NCI-H345 treated with DMSO at 0.1 percent for 48 hours (cell line): ENCODE results near the gene MAP1B.

ENCODE experiments used
- DNase-seq: peaks from one replicate; lab custom pipeline; 2025; ENCODE audit not compliant: unreplicated experiment; lab: John Stamatoyannopoulos, UW

The MAP1B gene

GRCh38 chr5:72245951-72246532 is 138.8 kb downstream of the MAP1B start:
- no peak for DNase-seq

DNA sequence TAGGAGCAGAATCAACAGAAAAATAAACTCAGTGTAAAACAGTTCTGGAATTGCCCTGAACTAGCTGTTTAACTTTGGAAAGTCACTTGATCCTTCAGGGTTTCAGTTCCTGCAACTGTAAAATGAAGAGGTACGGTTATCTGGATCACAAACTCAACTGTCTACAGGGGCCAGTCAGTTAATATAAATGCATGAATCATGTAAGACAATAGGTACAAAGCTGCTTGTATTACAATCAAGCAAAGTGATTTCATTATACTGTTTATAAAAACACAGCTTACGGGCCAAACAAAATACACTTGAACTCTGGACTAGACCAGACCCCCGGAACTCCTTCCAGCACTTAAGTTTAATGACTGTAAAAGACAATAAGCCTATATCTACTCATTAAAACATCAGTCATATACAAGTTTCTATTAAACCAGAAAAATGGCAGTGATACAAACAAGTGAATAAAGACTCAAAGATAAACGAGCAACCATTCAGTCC is 139.7 kb downstream of the MAP1B start:
- no peak for DNase-seq

DNA sequence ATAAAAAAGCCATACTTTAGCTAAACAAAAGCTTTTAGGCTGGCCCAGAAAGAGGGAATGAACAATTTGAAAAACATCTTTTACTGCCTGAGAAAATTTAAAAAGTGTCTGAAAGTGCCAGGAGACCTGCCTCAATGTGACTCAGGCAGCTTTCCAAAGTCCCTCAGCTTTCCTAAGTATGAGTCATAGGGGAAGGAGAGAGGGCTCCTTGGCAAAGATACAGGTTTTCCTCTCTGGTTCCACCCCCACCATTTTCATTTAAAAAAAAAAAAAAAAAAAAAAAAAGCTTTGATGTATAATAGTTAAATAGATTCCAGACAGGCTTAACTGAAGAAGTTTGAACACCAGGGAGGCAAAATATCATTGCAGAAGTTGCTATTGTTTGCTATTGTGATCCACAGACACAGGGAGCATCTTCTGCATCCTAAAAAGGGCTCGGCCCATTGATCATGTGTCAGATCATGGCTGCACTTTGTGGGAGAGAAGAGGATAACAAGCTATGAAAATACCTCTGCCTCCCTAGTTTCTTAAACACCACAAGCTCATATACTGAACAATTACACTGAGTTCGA is 141.2 kb downstream of the MAP1B start:
- DNase-seq: no peak

DNA sequence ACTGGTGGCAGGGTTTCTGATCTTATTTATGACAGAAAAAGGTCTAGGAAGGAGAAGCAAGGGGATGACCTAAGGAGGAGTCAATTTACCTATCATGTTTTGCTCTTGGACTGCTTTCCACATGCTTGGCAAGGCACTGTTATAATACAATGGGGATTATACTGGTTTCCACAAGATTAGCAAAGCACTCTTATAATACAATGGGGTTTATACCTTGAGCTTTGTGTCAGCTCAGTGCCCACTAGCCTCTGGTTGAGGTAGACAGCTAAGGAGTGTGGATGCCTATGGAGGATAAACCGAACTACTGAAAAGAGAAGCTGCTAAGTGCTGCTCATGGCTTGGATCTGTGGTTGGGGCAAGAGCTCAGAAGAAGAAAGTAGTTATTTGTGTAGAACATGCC is 144.1 kb downstream of the MAP1B start:
- no peak for DNase-seq

DNA sequence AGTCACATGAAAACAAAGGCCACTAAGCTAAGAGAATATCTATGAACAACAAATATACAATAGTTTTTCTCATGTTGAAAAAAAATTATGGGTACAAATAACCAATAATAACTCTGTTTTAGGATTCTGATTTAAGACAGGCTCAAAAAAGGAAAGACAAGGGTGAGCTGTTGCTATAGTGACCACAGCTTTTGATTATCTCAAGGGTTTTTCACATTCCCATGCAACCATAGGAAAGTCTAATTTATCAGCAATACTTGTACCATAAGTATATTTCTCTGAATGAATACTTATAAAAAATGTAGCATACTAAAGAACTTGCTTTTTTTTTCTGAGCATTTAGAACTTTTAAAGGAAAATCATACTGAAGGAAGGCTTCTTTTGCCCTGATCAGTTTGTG is 144.7 kb downstream of the MAP1B start:
- no peak for DNase-seq

- DNase-seq: no peak
These were observed 145.4 kb downstream of the MAP1B start for GRCh38 chr5:72252574-72253155.

DNA sequence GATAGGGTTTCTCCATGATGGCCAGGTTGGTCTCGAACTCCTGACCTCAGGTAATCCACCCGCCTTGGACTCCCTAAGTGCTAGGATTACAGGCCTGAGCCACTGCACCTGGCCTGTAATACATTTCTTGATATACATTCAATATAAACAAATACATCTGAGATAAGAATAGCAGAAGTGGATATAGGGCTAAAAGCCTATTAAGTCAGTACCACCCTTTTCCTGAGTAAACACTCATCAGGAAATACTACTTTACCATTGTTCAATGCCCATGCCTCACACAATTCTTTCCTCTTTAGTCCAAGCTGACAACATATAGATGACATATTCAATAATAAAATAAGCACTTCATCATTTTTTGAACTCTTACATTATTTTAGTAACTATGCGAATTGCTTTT is 148.0 kb downstream of the MAP1B start:
- no peak for DNase-seq

DNA sequence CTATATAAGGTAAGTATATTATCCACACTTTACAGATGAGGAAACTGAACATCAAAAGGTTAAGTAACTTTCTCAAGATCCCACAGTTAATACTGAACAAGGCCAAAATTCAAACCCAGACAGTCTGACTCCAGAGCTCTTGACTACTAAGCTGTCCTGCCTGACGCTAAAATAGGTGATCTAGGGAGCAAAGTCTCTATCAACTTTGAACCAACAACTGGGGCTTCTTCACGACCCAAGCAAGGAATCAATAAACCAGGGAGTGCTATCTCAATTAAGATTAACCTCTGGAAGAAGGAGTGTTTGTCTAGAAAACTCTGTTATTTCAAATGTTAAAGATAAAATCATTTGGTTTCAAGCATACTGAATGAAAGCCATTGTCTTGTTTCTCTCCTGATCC is 148.4 kb downstream of the MAP1B start:
- no peak for DNase-seq

DNA sequence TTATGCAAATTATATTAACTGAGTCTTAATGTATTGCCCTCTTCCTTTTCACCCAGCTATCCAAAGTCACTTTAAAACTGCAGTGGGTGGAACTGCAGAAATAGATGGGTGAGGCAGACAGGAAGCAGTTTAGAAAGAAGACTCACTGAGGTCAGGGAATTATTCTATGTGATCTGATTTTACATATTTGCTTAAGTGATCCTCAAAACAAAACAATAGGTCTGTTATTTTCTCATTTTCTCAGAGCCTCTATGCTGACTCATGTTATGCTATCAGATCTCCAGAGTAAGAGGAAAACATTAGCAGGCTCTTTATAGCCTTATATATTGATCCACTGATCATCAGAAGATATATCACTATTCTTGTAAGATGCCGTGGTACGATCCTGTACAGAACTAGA is 149.3 kb downstream of the MAP1B start:
- DNase-seq: no peak
